Skeletal muscle satellite cell (primary cell): ENCODE results near the gene APOC3.

Source experiments
- H3K27me3 ChIP-seq: 2 replicates; pipeline ENCODE4 v1.7.0; 2013; ENCODE audit warnings: low read length; ENCODE audit not compliant: control insufficient read depth, insufficient read depth
- H3K36me3 ChIP-seq: 2 replicates; pipeline ENCODE4 v1.7.0; 2013; ENCODE audit warnings: mild to moderate bottlenecking, control low read depth, low read length; ENCODE audit not compliant: insufficient read depth
- H3K4me1 ChIP-seq: 2 replicates; pipeline ENCODE4 v1.7.0; 2013; ENCODE audit warnings: low read length; ENCODE audit not compliant: control insufficient read depth, insufficient read depth
- H3K4me2 ChIP-seq: 2 replicates; pipeline ENCODE4 v1.7.0; 2013; ENCODE audit warnings: mild to moderate bottlenecking, low read length
- H3K4me3 ChIP-seq: 2 replicates; pipeline ENCODE4 v1.7.0; 2013; ENCODE audit warnings: low read length
- H3K9ac ChIP-seq: 2 replicates; pipeline ENCODE4 v1.7.0; 2013; ENCODE audit warnings: mild to moderate bottlenecking, low read depth, low read length, moderate library complexity
- H3K9me3 ChIP-seq: replicated peaks from 2 replicates; pipeline ENCODE4 v1.7.0; 2013; ENCODE audit warnings: mild to moderate bottlenecking, control low read depth, low read length

APOC3 gene

DNA sequence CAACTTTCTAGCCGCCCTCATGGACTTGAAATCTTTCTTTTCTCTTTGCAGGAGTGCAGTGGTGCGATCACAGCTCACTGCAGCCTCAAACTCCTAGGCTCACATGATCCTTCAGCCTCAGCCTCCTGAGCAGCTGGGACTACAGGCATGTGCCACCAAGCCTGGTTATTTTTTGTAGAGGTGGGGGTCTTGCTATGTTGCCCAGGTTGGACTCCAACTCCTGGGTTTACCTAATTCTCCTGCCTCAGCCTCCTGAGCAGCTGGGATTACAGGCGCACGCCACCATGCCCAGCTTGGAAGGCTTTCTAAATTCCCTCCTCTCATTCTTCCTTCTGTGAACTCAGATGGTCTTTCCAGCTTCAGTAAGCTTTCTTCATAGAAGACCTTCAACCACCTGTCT is 12.4 kb downstream of the APOC3 start:
- Histone ChIP-seq H3K27me3 (no peaks in the 10 kb centered on the region), H3K4me2 (no peak overlapping the region), H3K4me3 (no peak overlapping the region), H3K9ac (no peak overlapping the region), H3K4me1 (peaks cover 5% of the 10 kb centered on the region), H3K36me3 (peaks cover 20% of the 10 kb centered on the region), H3K9me3 (no peaks in the 10 kb centered on the region)

DNA sequence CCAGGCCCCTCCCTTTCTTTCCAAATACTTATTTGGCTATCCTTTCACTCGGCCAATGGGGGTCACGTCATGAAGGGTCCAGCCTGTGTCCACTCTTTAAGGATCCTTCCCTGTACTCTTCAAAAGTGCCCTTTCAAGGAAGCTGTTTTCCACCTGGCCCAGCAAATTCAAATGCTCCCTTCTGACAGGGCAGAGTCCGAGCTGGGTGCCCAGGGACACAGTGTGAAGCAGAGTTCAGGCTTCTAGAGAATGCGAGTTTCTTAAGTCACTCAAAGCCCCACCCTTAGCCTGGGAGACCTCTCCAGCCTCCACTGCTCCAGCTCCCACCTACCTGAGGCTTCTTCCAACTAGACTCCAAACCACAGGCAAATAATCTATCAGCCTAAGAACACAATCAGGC is 13.2 kb downstream of the APOC3 start:
- H3K4me2 ChIP-seq: no peak overlapping the region
- H3K27me3 ChIP-seq: no peaks in the 10 kb centered on the region
- no peak overlapping the region for H3K4me3 ChIP-seq
- H3K4me1 ChIP-seq: peaks cover 5% of the 10 kb centered on the region
- peaks cover 24% of the 10 kb centered on the region for H3K36me3 ChIP-seq
- no peaks in the 10 kb centered on the region for H3K9me3 ChIP-seq
- H3K9ac ChIP-seq: no peak overlapping the region

DNA sequence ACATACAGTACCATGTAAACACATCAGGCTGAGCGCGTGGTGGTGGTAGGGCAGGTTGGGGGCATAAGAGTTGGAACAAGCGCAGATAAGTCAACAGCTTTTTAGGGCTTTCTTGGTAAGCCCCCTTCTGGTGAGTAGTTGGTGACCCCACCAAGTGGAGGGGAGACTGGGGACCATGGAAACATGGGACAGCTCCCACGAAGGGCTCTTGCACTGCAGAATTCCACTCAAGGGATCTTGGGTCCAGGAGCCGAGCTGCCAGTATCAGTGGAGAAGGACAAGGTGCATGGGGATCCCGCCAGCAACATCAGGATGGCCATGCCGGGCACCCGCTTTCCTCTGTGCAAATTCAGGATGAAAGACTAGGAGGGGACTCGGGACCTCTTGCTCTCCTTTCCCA is 14.0 kb downstream of the APOC3 start:
- H3K36me3 ChIP-seq: peaks cover 24% of the 10 kb centered on the region
- H3K4me3 ChIP-seq: no peak overlapping the region
- H3K27me3 ChIP-seq: no peaks in the 10 kb centered on the region

DNA sequence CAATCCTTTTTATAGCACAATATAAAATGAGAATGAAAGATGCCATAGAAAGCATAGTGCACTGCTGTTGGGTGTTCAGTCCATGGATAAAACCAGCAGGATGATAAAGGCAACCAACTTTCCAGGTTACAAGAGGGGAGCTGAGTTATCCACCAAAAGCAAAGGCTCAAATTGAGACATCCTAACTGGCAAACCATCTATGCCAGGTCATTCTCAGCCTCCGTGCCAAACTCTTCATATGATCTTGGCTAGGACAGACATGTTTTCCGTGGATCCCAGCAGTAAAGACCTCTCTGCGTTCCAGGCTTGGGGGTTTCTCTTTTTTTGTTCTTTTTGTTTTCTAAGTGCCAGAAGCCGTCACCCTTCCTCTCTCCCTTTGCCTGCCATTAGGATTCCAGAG is 15.0 kb downstream of the APOC3 start:
- Histone ChIP-seq H3K4me2 (no peak overlapping the region), H3K4me3 (no peak overlapping the region), H3K9me3 (no peaks in the 10 kb centered on the region), H3K36me3 (peaks cover 24% of the 10 kb centered on the region), H3K4me1 (peaks cover 5% of the 10 kb centered on the region), H3K27me3 (no peaks in the 10 kb centered on the region), H3K9ac (no peak overlapping the region)

More for the DNA sequence above, 14.0 kb downstream of the APOC3 start:
- Histone ChIP-seq H3K9ac (no peak overlapping the region), H3K4me2 (no peak overlapping the region), H3K9me3 (no peaks in the 10 kb centered on the region), H3K4me1 (peaks cover 5% of the 10 kb centered on the region)

DNA sequence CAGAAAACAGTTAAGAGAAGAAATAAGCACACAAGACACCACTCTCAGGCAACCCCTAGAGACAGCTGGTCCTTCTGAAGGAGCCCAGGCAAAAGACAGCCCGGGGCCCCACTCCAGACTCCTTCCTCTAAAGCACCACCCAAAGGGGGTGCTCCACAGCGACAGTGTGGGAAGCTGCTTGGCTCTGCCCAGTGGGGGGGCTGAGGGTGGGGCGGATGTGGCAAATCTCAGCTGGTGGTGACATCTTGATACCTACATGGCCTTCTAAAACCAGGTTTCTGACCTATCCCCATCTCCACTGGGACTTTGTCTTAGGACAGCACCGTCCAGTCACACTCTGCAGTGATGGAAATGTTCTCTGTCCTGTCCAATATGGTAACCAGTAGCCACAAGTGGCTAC is 17.9 kb downstream of the APOC3 start:
- Histone ChIP-seq H3K4me2 (no peak overlapping the region), H3K27me3 (no peaks in the 10 kb centered on the region), H3K36me3 (peaks cover 24% of the 10 kb centered on the region), H3K9me3 (no peaks in the 10 kb centered on the region), H3K4me1 (peaks cover 17% of the 10 kb centered on the region), H3K4me3 (no peak overlapping the region), H3K9ac (no peak overlapping the region)

DNA sequence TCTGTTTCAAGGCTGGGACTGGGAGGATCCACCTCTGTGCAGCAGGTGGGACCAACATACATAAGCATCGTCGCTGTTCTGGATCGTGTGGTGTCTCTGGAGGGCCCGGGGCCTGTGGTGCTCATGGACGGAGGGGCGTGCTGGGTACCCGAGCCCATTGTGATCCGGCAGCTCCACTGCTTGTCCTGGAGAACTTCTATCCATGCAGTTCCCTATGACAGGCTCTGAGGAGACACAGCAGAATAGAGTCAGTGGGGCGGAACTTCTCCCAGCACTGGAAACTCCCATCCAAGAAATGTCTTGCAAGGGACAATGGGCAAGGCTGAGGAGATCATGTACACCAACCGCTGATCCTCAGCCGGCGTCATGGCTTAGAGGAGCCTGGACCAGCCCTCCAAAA is 19.4 kb downstream of the APOC3 start:
- peaks cover 29% of the 10 kb centered on the region for H3K4me1 ChIP-seq
- H3K27me3 ChIP-seq: no peaks in the 10 kb centered on the region
- H3K9me3 ChIP-seq: no peaks in the 10 kb centered on the region
- no peak overlapping the region for H3K4me3 ChIP-seq
- no peak overlapping the region for H3K9ac ChIP-seq
- H3K4me2 ChIP-seq: no peak overlapping the region
- peaks cover 17% of the 10 kb centered on the region for H3K36me3 ChIP-seq

DNA sequence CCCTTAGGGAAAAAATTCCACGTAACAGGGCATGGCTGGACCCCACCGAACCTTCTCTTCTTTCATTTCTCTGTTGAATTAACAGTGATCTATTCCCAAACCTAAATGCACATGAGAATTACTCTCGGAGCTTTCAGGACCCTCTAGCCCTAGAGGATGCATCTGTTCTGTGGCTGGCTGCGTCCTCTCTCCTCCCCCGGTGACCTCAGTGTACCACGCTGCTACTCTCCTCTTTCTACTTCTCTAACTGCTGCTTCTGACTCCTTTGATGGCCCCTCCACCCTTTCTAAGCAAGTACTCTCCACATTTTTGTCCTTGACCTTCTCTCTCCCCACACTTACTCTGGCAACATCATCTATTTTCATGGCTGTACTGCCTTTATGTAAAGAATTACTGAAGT is 19.8 kb downstream of the APOC3 start:
- H3K36me3 ChIP-seq: peaks cover 16% of the 10 kb centered on the region
- no peaks in the 10 kb centered on the region for H3K27me3 ChIP-seq
- no peak overlapping the region for H3K4me3 ChIP-seq
- H3K4me2 ChIP-seq: no peak overlapping the region
- H3K4me1 ChIP-seq: peaks cover 33% of the 10 kb centered on the region
- no peaks in the 10 kb centered on the region for H3K9me3 ChIP-seq
- H3K9ac ChIP-seq: no peak overlapping the region

DNA sequence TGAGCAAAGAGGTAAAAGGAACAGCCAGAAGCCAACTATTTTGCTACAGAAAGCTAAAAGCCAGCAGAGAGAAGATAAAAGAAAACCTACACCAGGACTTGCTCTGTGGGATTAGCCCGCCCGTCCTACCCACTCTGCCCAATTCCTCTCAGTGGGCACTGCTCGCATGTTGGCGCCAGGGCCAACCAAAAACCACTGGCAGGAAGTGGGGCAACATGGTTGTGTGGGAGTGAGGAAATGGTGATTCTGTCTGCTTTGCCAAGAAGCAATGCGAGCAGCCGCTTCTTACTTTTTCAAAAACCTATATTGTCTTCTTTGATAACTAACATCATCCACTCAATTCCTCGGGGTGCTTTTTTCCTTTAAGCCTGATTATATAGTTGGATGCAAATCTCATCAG is 21.9 kb downstream of the APOC3 start:
- H3K4me2 ChIP-seq: peak overlapping the region; percentile 56
- no peaks in the 10 kb centered on the region for H3K9me3 ChIP-seq
- H3K9ac ChIP-seq: peak overlapping the region; percentile 61
- H3K4me1 ChIP-seq: peaks cover 34% of the 10 kb centered on the region
- H3K4me3 ChIP-seq: no peak overlapping the region
- no peaks in the 10 kb centered on the region for H3K27me3 ChIP-seq
- peaks cover 7% of the 10 kb centered on the region for H3K36me3 ChIP-seq

DNA sequence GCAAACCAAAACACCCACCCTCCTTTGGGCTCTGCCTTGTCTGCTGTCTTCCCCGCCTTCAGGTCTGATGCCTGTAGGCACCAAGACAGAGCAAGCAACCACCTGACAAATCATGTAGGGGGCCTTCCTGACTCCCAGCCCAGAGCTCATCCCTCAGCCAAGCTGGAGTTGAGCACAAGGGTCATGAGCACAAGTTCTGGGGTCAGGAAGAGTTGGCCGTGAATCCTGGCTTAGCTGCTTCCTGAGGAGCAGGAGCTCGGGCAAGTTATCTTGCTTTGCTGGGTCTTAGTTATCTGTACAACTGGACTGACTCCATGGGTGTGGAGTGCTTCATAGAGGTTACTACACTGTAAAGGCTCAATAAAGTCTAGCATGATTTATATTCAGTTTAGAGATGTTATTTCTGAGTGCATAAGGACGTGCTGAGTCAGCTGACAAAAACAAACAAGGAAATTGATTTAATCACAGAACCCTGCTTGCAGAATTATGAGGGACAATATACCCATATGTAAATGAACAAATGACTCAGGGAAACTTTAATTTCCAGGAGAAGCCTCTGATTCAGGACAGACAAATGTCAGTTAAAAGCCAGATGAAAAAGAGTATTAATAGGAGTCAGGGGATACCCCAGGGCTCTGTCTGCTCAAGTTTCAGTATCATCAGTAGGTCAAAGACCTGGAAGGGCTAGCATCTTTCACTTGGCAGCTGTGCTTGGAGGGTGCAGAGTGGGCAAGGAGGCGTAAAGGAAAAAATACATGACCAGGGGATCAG is 22.7 kb downstream of the APOC3 start:
- Histone ChIP-seq H3K27me3 (no peaks in the 10 kb centered on the region), H3K9ac (peak overlapping the region; percentile 61), H3K9me3 (no peaks in the 10 kb centered on the region), H3K4me3 (peak overlapping the region; percentile 25), H3K4me2 (peak overlapping the region; percentile 56), H3K4me1 (peaks cover 34% of the 10 kb centered on the region), H3K36me3 (peaks cover under 1% of the 10 kb centered on the region)

DNA sequence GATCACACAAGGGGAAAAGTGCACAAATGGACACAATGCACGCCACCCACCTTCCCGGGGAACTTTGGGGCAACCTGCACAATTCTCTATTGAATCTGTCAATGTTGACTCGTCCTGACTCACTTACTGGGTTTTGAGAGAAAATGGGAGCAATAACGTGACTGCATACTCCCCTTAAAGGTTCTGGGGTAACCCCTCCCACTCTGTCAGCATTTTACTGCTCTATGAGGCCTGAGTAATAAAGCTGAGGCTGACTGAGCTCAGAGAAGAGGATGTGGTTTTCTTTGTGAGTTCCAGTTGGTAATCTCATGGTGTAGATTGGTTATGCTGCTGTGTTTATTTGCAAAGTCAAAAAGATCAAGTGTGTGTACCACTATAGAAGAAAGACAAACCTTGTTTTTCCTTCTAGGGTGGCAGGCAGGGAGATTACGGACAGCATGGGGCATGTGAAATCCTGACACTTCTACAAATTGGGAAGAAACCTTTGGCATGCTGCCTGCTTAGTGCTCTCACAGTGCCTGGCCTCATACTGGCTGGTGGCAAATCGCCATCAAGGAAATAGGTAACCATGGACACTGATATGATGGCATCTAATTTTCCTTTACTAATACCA is 23.9 kb downstream of the APOC3 start:
- H3K27me3 ChIP-seq: no peaks in the 10 kb centered on the region
- peak overlapping the region; percentile 12 for H3K4me3 ChIP-seq
- peaks cover 34% of the 10 kb centered on the region for H3K4me1 ChIP-seq
- H3K9me3 ChIP-seq: no peaks in the 10 kb centered on the region
- peaks cover 10% of the 10 kb centered on the region for H3K36me3 ChIP-seq
- peak overlapping the region; percentile 56 for H3K4me2 ChIP-seq
- H3K9ac ChIP-seq: peak overlapping the region; percentile 61

DNA sequence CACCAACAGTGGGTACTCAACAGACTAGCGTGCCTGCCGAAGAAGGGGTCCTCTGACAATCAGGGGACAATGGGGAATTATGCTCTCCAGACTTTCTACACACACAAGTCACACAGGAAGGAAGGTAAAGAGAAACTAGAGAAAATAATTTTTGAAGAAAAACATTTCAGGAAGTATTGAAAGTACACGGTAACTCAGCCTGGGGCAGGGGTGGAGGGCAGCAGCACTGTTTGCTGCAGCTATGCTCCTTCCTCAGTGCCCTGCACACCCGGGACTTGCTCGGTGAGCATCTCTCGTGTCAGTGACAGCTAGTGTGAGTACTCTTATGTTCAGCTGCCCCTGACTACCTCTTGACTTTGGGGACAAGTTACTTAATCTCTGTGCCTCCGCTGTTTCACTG is 25.7 kb downstream of the APOC3 start:
- no peaks in the 10 kb centered on the region for H3K27me3 ChIP-seq
- H3K4me1 ChIP-seq: peaks cover 34% of the 10 kb centered on the region

DNA sequence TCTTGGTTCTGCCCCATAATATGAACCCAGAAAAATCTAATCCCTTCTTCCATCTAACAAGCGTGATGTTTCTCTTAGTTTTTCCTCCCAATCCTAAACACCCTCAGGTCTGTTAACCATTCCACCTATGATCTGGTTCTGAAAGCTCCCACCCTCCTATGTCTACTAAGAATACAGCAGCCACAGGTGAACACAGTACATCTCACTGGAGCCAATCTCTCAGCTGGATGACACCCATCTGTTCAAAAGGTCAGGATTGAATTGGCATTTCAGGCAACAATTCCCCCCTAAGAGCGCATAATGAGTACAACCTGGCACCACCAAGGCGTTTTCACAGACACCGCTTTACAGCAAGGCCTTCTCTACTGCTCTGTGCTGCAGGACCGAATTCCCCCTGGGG is 26.7 kb downstream of the APOC3 start:
- H3K4me1 ChIP-seq: peaks cover 37% of the 10 kb centered on the region
- no peak overlapping the region for H3K4me3 ChIP-seq
- H3K9ac ChIP-seq: no peak overlapping the region
- no peaks in the 10 kb centered on the region for H3K27me3 ChIP-seq
- H3K4me2 ChIP-seq: no peak overlapping the region
- peaks cover 28% of the 10 kb centered on the region for H3K36me3 ChIP-seq
- H3K9me3 ChIP-seq: no peaks in the 10 kb centered on the region

More for the DNA sequence above, 25.7 kb downstream of the APOC3 start:
- H3K9me3 ChIP-seq: no peaks in the 10 kb centered on the region
- no peak overlapping the region for H3K9ac ChIP-seq
- H3K4me2 ChIP-seq: no peak overlapping the region
- H3K4me3 ChIP-seq: no peak overlapping the region
- peaks cover 21% of the 10 kb centered on the region for H3K36me3 ChIP-seq
